RWPE2 (cell line): ENCODE data around the gene MYOT.

ENCODE experiments used
- ATAC-seq: fragments of 200-7000 bp; cut with Tn5 transposase; 3 replicates; pipeline ENCODE4 v1.9.1; 2021; ENCODE audit warnings: low read depth
- DNase-seq: peaks from one replicate; pipeline ENCODE4 v3.0.0-alpha.2; 2020; ENCODE audit warnings: low spot score
- H3K27ac ChIP-seq: fragments of 450-650 bp; 2 replicates; pipeline ENCODE4 v1.5.1; 2017; ENCODE audit warnings: mild to moderate bottlenecking; ENCODE audit not compliant: poor library complexity, severe bottlenecking
- H3K27me3 ChIP-seq: fragments of 250-450 bp; sonication (Bioruptor Pico); 2 replicates; pipeline ENCODE4 v1.5.1; 2021; ENCODE audit warnings: mild to moderate bottlenecking, moderate library complexity; ENCODE audit not compliant: insufficient read depth, poor library complexity, severe bottlenecking
- H3K36me3 ChIP-seq: fragments of 250-450 bp; sonication (Bioruptor Pico); 2 replicates; pipeline ENCODE4 v1.5.1; 2020; ENCODE audit warnings: low read depth, mild to moderate bottlenecking, moderate library complexity
- H3K4me1 ChIP-seq: fragments of 250-450 bp; sonication (Bioruptor Pico); 2 replicates; pipeline ENCODE4 v1.5.1; 2021; ENCODE audit warnings: mild to moderate bottlenecking, moderate library complexity; ENCODE audit not compliant: insufficient read depth, poor library complexity, severe bottlenecking
- H3K4me3 ChIP-seq: fragments of 250-450 bp; sonication (Bioruptor Pico); 2 replicates; pipeline ENCODE4 v1.5.1; 2021; ENCODE audit warnings: mild to moderate bottlenecking, moderate library complexity; ENCODE audit not compliant: severe bottlenecking
- H3K9me3 ChIP-seq: fragments of 250-450 bp; sonication (Bioruptor Pico); 2 replicates; pipeline ENCODE4 v1.5.1; 2021; ENCODE audit warnings: mild to moderate bottlenecking, moderate library complexity; ENCODE audit not compliant: severe bottlenecking
- TF ChIP-seq, protein P1 (sequence below): fragments of 450-650 bp; IDR thresholded peaks from one replicate; pipeline ENCODE4 v1.5.1; 2017; ENCODE audit warnings: mild to moderate bottlenecking, moderate library complexity; ENCODE audit not compliant: poor library complexity, severe bottlenecking

MYOT gene

DNA sequence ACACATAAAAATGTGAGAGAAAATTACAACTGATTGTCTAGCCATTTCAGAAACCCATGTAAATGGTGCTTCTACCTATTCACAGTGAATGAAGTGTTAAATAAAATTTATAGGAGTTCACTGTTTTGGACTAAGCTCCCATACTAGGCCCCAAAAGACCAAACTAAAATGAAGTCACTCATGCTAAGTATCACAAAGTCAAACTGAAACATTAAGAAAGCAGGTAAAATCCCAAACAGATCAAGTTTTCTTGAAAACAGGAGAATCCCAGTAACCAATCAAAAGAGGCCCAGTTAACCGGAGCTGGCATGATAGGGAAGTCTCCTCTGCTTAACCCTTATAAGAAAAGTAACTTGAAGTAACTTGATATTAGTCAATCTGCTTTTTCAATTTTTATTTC lies 35.2 kb upstream of the MYOT start:
- H3K4me1 ChIP-seq, result peaks cover 29% of the 10 kb centered on the region
- H3K9me3 ChIP-seq, result no peaks in the 10 kb centered on the region
- TF ChIP-seq, protein P1, sequence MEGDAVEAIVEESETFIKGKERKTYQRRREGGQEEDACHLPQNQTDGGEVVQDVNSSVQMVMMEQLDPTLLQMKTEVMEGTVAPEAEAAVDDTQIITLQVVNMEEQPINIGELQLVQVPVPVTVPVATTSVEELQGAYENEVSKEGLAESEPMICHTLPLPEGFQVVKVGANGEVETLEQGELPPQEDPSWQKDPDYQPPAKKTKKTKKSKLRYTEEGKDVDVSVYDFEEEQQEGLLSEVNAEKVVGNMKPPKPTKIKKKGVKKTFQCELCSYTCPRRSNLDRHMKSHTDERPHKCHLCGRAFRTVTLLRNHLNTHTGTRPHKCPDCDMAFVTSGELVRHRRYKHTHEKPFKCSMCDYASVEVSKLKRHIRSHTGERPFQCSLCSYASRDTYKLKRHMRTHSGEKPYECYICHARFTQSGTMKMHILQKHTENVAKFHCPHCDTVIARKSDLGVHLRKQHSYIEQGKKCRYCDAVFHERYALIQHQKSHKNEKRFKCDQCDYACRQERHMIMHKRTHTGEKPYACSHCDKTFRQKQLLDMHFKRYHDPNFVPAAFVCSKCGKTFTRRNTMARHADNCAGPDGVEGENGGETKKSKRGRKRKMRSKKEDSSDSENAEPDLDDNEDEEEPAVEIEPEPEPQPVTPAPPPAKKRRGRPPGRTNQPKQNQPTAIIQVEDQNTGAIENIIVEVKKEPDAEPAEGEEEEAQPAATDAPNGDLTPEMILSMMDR, result no peak
- no peak overlapping the region for H3K4me3 ChIP-seq
- ATAC-seq (no peak), DNase-seq (no peak)
- peak overlapping the region; percentile 45 for H3K27ac ChIP-seq
- no peaks in the 10 kb centered on the region for H3K36me3 ChIP-seq
- no peaks in the 10 kb centered on the region for H3K27me3 ChIP-seq

DNA sequence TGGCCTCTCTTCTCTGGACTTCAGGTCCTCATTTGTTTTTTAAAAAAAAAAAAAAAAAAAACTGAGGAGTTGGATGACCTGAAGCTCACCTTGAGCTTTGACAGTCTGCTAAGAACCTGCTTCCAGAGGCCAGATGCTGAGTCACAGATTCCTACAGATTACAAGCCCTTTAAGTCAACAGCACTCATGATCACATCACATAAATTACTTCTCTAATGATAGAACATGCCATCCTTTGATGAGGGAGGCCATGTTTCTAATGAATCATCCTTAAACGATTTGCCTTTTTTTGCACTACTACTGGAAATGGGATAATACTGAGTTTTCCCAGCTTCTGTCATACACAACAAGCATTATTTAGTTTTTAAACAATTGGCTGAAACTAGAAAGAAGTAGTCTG lies 34.2 kb upstream of the MYOT start:
- peak overlapping the region; percentile 45 for H3K27ac ChIP-seq
- no peaks in the 10 kb centered on the region for H3K27me3 ChIP-seq
- no peak overlapping the region for H3K4me3 ChIP-seq
- DNase-seq (peak; percentile 78), ATAC-seq (peak; percentile 99)
- TF ChIP-seq, protein P1, result no peak
- peaks cover 29% of the 10 kb centered on the region for H3K4me1 ChIP-seq
- no peaks in the 10 kb centered on the region for H3K36me3 ChIP-seq
- H3K9me3 ChIP-seq, result no peaks in the 10 kb centered on the region

DNA sequence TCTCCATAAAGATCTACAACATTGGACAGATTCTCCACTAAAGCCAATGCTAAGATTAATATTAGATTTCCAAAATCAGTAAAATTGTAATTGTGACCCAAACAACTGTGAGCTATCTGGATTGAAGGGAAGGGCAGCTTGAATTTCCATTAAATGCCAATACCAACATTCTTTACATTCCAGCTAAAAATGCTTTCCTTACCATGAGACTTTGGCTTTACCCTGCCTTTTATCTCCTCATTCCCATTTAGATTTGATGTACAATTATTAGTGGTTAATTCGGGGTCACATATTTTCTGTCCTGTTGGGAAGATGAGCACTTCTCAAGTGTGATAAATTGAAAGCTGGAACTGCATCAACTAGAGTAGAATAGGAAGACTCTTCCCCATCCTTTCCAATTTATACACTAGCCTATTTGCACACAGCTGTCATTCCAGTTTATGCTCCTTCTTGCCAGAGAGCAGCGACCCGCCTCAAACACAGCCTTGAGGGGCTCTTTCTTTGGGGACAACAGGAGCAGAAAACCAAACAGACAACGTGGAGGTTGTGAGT lies 33.1 kb upstream of the MYOT start:
- H3K4me3 ChIP-seq, result no peak overlapping the region
- peak overlapping the region; percentile 45 for H3K27ac ChIP-seq
- no peak for DNase-seq
- TF ChIP-seq, protein P1, result no peak
- no peak for ATAC-seq
- no peaks in the 10 kb centered on the region for H3K36me3 ChIP-seq
- no peaks in the 10 kb centered on the region for H3K27me3 ChIP-seq
- peaks cover 29% of the 10 kb centered on the region for H3K4me1 ChIP-seq
- no peaks in the 10 kb centered on the region for H3K9me3 ChIP-seq

DNA sequence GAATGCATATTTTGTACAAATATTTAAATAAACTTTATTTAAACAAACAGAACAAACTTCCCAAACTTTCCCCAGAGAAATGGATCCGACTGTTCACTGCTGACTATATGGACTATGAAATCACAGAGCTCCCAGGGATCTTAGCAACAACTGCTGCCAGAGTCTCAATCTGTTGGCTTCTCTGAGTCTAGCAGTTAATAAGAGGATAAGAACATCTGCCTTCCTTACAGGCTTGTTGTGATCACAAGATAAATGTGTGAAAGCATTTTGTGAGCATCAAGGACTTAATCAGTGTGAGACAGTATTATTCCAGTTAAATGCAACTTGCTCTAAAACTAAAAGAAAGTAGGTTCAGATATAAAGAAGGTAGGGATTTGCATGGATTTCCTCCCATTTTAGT lies 31.4 kb upstream of the MYOT start:
- Histone ChIP-seq H3K4me1 (peaks cover 29% of the 10 kb centered on the region), H3K4me3 (no peak overlapping the region), H3K27me3 (no peaks in the 10 kb centered on the region), H3K9me3 (no peaks in the 10 kb centered on the region), H3K27ac (no peak overlapping the region), H3K36me3 (no peaks in the 10 kb centered on the region)
- ATAC-seq (no peak), DNase-seq (no peak)
- TF ChIP-seq, protein P1, result no peak

DNA sequence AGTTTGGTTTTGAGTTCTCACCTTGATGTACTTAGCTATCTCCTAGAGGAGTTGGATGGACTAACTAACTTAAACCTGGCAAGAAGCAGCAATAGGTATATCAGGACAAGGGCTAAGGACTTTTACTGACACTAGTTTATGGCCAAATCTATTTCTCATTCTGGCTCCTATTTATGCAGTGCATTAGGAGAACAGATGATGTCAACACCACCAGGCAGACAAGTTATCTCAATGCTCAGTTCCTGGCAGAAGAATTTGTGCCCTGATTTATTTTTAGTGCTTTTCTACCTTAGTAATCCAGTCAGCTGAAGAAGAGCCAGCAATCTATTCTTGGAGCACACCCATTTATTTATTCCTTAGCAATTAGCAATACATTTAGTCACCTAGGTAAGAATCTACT lies 30.7 kb upstream of the MYOT start:
- no peak overlapping the region for H3K4me3 ChIP-seq
- ATAC-seq (no peak), DNase-seq (no peak)
- no peaks in the 10 kb centered on the region for H3K27me3 ChIP-seq
- TF ChIP-seq, protein P1, result no peak
- H3K9me3 ChIP-seq, result no peaks in the 10 kb centered on the region
- no peaks in the 10 kb centered on the region for H3K36me3 ChIP-seq
- H3K4me1 ChIP-seq, result peaks cover 27% of the 10 kb centered on the region
- H3K27ac ChIP-seq, result no peak overlapping the region
